Suprapubic skin (tissue), 4 donors: ENCODE data around the gene KRTAP20-3. TPM values are rescaled to one million over a fixed set of nuclear protein-coding genes. Genes with fewer than 3 reads are reported as not detected.

Source experiments
- DNase-seq, 2 donors: peaks; one replicate each; pipeline ENCODE4 v3.0.0-alpha.2; 2019; ENCODE audit warnings: low spot score in 2 of 2
- H3K27ac ChIP-seq: fragments of 200-600 bp; sonication (generic); one replicate; pipeline ENCODE4 v1.5.1; 2019
- H3K27me3 ChIP-seq: fragments of 200-600 bp; sonication (generic); one replicate; pipeline ENCODE4 v1.5.1; 2019
- H3K36me3 ChIP-seq: fragments of 200-600 bp; sonication (generic); one replicate; pipeline ENCODE4 v1.5.1; 2019
- H3K4me1 ChIP-seq: fragments of 200-600 bp; sonication (generic); one replicate; pipeline ENCODE4 v1.5.1; 2019
- H3K4me3 ChIP-seq: fragments of 200-600 bp; sonication (generic); one replicate; pipeline ENCODE4 v1.5.1; 2019; ENCODE audit warnings: mild to moderate bottlenecking
- H3K9me3 ChIP-seq: fragments of 200-600 bp; sonication (generic); one replicate; pipeline ENCODE4 v1.5.1; 2019
- CTCF ChIP-seq, 2 donors: fragments of 200-600 bp in 1 of 2; fragments of 450-650 bp in 1 of 2; sonication (generic) in 1 of 2; IDR thresholded peaks; one replicate each; pipeline ENCODE4 v1.5.1; 2016 to 2019; ENCODE audit warnings: antibody characterized with exemption in 2 of 2, mild to moderate bottlenecking in 1 of 2, moderate library complexity in 1 of 2
- EP300 ChIP-seq: sonication (generic); formaldehyde crosslinking; IDR thresholded peaks from one replicate; pipeline ENCODE4 v1.6.1; 2017; ENCODE audit warnings: antibody characterized with exemption
- POLR2A ChIP-seq, 2 donors: fragments of 450-650 bp; IDR thresholded peaks; one replicate each; pipeline ENCODE4 v1.6.1; 2017; ENCODE audit warnings: antibody characterized with exemption in 2 of 2, mild to moderate bottlenecking in 2 of 2, moderate library complexity in 2 of 2
- POLR2AphosphoS5 ChIP-seq, 3 donors: sonication (generic); formaldehyde crosslinking; IDR thresholded peaks; one replicate each; pipeline ENCODE4 v1.6.1; 2017; ENCODE audit warnings: antibody characterized with exemption in 3 of 3
- WGBS: methylation state at CpG from one replicate; pipeline ENCODE4 v1.1.5; 2018; 5-methylcytosine and 5-hydroxymethylcytosine counted together
- total RNA-seq, 4 donors: library from RNA; depleted of rRNA; stranded (reverse); fragments of >200 nt; gene quantifications; one replicate each; pipeline ENCODE4 v1.1.0, GENCODE V29; 2016

The KRTAP20-3 gene
- total RNA-seq, 4 donors from 2014 or later, result not detected

GRCh38 chr21:30646904-30647414, 4.3 kb downstream of the KRTAP20-3 start:
- Histone ChIP-seq H3K4me1 (no peaks in the 10 kb centered on the region), H3K27me3 (no peaks in the 10 kb centered on the region), H3K4me3 (no peak overlapping the region), H3K27ac (no peak overlapping the region), H3K36me3 (no peaks in the 10 kb centered on the region), H3K9me3 (no peaks in the 10 kb centered on the region)
- TF ChIP-seq EP300 (no peak), CTCF (IDR thresholded peaks at IDR 0.05) (no peak), POLR2AphosphoS5 (IDR thresholded peaks at IDR 0.05) (no peak), POLR2A (IDR thresholded peaks at IDR 0.05) (no peak)
- 65% methylated on average over 1 of the region's 1 CpG for WGBS
- DNase-seq, result no peak

DNA sequence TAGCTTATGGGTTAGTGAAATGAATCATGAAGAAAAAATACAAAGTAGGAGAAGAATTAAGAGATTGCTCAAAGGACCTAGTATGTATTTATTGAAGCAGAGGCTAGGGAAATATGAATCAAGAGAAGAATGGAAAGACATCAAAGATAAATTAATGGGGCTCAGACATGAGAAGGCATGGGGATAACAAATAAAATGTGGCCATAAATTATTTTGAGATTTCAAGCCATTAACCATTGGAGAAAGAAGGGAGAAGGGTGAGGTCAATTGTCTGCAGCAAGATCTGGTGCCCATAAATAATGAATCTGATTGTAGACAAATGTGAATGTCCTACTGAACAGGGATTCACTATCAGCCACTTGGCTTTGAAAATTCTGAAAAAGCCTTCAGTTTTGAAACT, 10.2 kb downstream of the KRTAP20-3 start:
- H3K36me3 ChIP-seq, result no peaks in the 10 kb centered on the region
- no peaks in the 10 kb centered on the region for H3K9me3 ChIP-seq
- H3K27ac ChIP-seq, result no peak overlapping the region
- H3K4me3 ChIP-seq, result no peak overlapping the region
- H3K27me3 ChIP-seq, result no peaks in the 10 kb centered on the region
- no peaks in the 10 kb centered on the region for H3K4me1 ChIP-seq
- DNase-seq, result no peak
- no peak for TF ChIP-seq POLR2A (IDR thresholded peaks at IDR 0.05)
- TF ChIP-seq CTCF (IDR thresholded peaks at IDR 0.05), result no peak
- TF ChIP-seq EP300, result no peak
- no peak for TF ChIP-seq POLR2AphosphoS5 (IDR thresholded peaks at IDR 0.05)

- H3K27ac ChIP-seq, result no peak overlapping the region
- H3K9me3 ChIP-seq, result no peaks in the 10 kb centered on the region
- no peak overlapping the region for H3K4me3 ChIP-seq
- TF ChIP-seq CTCF (IDR thresholded peaks at IDR 0.05) (no peak), POLR2A (IDR thresholded peaks at IDR 0.05) (no peak), EP300 (no peak), POLR2AphosphoS5 (IDR thresholded peaks at IDR 0.05) (no peak)
- H3K36me3 ChIP-seq, result no peaks in the 10 kb centered on the region
- no peaks in the 10 kb centered on the region for H3K27me3 ChIP-seq
- no peaks in the 10 kb centered on the region for H3K4me1 ChIP-seq
- no peak for DNase-seq
- 78% methylated on average over 1 of the region's 1 CpG for WGBS
Measured at GRCh38 chr21:30668776-30669175, 26.1 kb downstream of the KRTAP20-3 start.

- Histone ChIP-seq H3K4me1 (no peaks in the 10 kb centered on the region), H3K9me3 (no peaks in the 10 kb centered on the region), H3K4me3 (no peak overlapping the region), H3K27ac (no peak overlapping the region), H3K36me3 (no peaks in the 10 kb centered on the region), H3K27me3 (no peaks in the 10 kb centered on the region)
- DNase-seq, result no peak
- WGBS, result 84% methylated on average over 2 of the region's 2 CpGs
- TF ChIP-seq EP300 (no peak), POLR2A (IDR thresholded peaks at IDR 0.05) (no peak), POLR2AphosphoS5 (IDR thresholded peaks at IDR 0.05) (no peak), CTCF (IDR thresholded peaks at IDR 0.05) (no peak)
Measured at GRCh38 chr21:30672985-30673650, 30.5 kb downstream of the KRTAP20-3 start.

DNA sequence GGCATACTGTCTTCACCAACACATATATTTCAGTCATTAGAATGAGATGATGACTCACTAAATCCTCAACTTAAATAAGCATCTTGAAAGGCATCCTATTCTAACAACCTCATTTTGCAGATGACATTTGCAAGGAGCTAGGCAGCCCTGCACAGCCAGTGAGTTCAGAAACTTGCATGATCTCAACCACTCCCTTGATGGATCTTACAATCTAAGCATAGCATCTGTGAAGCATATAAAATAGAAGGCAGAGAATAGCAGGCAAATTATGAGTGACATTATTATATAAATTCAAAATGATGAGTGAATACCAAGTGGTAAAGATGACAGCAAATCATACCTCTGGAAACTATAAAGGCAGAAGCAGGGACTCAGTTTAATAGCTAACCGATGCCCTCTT, 31.6 kb downstream of the KRTAP20-3 start:
- H3K4me1 ChIP-seq, result no peaks in the 10 kb centered on the region
- no peaks in the 10 kb centered on the region for H3K9me3 ChIP-seq
- H3K36me3 ChIP-seq, result no peaks in the 10 kb centered on the region
- H3K27me3 ChIP-seq, result no peaks in the 10 kb centered on the region
- no peak for DNase-seq
- no peak overlapping the region for H3K4me3 ChIP-seq
- no peak for TF ChIP-seq POLR2AphosphoS5 (IDR thresholded peaks at IDR 0.05)
- TF ChIP-seq POLR2A (IDR thresholded peaks at IDR 0.05), result no peak
- TF ChIP-seq EP300, result no peak
- WGBS, result 84% methylated on average over 1 of the region's 1 CpG
- H3K27ac ChIP-seq, result no peak overlapping the region
